Esophagus muscularis mucosa (tissue), 4 donors: ENCODE data around the gene TMF1. TPM values are rescaled to one million over a fixed set of nuclear protein-coding genes. Genes with fewer than 3 reads are reported as not detected.

Experiments used
- DNase-seq: peaks from one replicate; pipeline ENCODE4 v3.0.0-alpha.2; 2017; ENCODE audit errors: extremely low spot score
- H3K27ac ChIP-seq, 4 donors: fragments of 200-600 bp; sonication (generic); replicated peaks in 1 of 4; 1 replicate in 3 of 4; 2 replicates in 1 of 4; pipeline ENCODE4 v1.5.1; 2016 to 2019; ENCODE audit warnings: mild to moderate bottlenecking in 1 of 4
- H3K27me3 ChIP-seq, 4 donors: fragments of 200-600 bp; sonication (generic); one replicate each; pipeline versions ENCODE4 v1.5.1 to v1.6.0; 2016 to 2019
- H3K36me3 ChIP-seq, 4 donors: fragments of 200-600 bp; sonication (generic); one replicate each; pipeline ENCODE4 v1.5.1; 2016 to 2019
- H3K4me1 ChIP-seq, 4 donors: fragments of 200-600 bp; sonication (generic); one replicate each; pipeline ENCODE4 v1.5.1; 2016 to 2019
- H3K4me3 ChIP-seq, 4 donors: fragments of 200-600 bp; sonication (generic); 1 replicate in 2 of 4; 2 replicates in 2 of 4; pipeline ENCODE4 v1.5.1; 2016 to 2019; ENCODE audit warnings: mild to moderate bottlenecking in 4 of 4, moderate library complexity in 1 of 4
- H3K9me3 ChIP-seq, 4 donors: fragments of 200-600 bp; sonication (generic); 1 replicate in 3 of 4; 2 replicates in 1 of 4; pipeline ENCODE4 v1.5.1; 2016 to 2019
- EP300 ChIP-seq: sonication (generic); formaldehyde crosslinking; IDR thresholded peaks from one replicate; pipeline ENCODE4 v1.6.1; 2017; ENCODE audit warnings: antibody characterized with exemption
- POLR2A ChIP-seq: fragments of 450-650 bp; IDR thresholded peaks from one replicate; pipeline ENCODE4 v1.6.1; 2017; ENCODE audit warnings: antibody characterized with exemption, moderate library complexity, mild to moderate bottlenecking, low read depth
- POLR2AphosphoS5 ChIP-seq, 2 donors: sonication (generic); formaldehyde crosslinking; IDR thresholded peaks; one replicate each; pipeline ENCODE4 v1.6.1; 2017; ENCODE audit warnings: antibody characterized with exemption in 2 of 2
- WGBS: methylation state at CpG from one replicate; pipeline ENCODE4 v1.1.5; 2018; 5-methylcytosine and 5-hydroxymethylcytosine counted together
- intact Hi-C: fragments of 100-400 bp; cut with DNase I; formaldehyde crosslinking; loops from one replicate; pipeline ENCODE4 v1.15.1; 2023
- total RNA-seq, 4 donors: library from RNA; depleted of rRNA; stranded (reverse); fragments of >200 nt; gene quantifications; one replicate each; pipeline versions ENCODE4 v1.1.0 to v1.2.1, GENCODE V29; 2016
- TF ChIP-seq, protein P1 (sequence below), 3 experiments: fragments of 200-600 bp in 2 of 3; fragments of 450-650 bp in 1 of 3; sonication (generic) in 2 of 3; IDR thresholded peaks; one replicate each; pipeline ENCODE4 v1.5.1; 2017 to 2019; ENCODE audit warnings: antibody characterized with exemption in 3 of 3, mild to moderate bottlenecking in 2 of 3, moderate library complexity in 1 of 3

The TMF1 gene
- total RNA-seq, 4 donors from 2014 or later: 23.0 to 35.8 (median 33.9) TPM

GRCh38 chr3:69020424-69020823 is 31.7 kb downstream of the TMF1 start:
- no peak overlapping the region for H3K27ac ChIP-seq
- DNase-seq: no peak
- peaks cover 0 to 4% (median 0%) of the 10 kb centered on the region in 4 donors for H3K4me1 ChIP-seq
- H3K4me3 ChIP-seq: no peak overlapping the region
- intact Hi-C loops: no loop called here
- no peaks in the 10 kb centered on the region for H3K27me3 ChIP-seq
- peaks cover 6 to 64% (median 30%) of the 10 kb centered on the region in 4 donors for H3K36me3 ChIP-seq
- WGBS: 46% methylated on average over 2 of the region's 2 CpGs
- no peaks in the 10 kb centered on the region for H3K9me3 ChIP-seq
- no peak for TF ChIP-seq EP300
- TF ChIP-seq, protein P1, sequence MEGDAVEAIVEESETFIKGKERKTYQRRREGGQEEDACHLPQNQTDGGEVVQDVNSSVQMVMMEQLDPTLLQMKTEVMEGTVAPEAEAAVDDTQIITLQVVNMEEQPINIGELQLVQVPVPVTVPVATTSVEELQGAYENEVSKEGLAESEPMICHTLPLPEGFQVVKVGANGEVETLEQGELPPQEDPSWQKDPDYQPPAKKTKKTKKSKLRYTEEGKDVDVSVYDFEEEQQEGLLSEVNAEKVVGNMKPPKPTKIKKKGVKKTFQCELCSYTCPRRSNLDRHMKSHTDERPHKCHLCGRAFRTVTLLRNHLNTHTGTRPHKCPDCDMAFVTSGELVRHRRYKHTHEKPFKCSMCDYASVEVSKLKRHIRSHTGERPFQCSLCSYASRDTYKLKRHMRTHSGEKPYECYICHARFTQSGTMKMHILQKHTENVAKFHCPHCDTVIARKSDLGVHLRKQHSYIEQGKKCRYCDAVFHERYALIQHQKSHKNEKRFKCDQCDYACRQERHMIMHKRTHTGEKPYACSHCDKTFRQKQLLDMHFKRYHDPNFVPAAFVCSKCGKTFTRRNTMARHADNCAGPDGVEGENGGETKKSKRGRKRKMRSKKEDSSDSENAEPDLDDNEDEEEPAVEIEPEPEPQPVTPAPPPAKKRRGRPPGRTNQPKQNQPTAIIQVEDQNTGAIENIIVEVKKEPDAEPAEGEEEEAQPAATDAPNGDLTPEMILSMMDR (IDR thresholded peaks at IDR 0.05): peak in 2 of 3 experiments; percentile 21 to 25
- TF ChIP-seq POLR2AphosphoS5 (IDR thresholded peaks at IDR 0.05): no peak
- TF ChIP-seq POLR2A: no peak

DNA sequence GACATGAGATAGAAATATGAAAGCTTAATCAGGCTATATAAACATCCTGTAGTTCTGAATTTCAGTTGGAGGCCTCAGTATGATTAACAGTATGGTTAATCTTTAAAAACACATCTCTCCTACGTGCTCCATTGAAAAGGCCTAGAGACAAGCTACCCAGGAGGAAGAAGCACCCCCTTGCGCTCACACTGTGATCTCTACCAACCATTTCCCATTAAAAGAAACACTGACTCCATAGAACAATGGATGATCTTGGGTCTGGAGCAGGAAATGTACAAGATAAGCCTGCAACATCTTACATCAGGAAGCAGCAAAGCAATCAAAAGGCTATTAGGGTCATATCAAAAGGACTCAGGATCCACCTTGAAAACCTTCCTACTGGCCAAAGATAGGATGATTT is 35.2 kb downstream of the TMF1 start:
- TF ChIP-seq, protein P1 (IDR thresholded peaks at IDR 0.05): no peak
- TF ChIP-seq EP300: no peak
- TF ChIP-seq POLR2A: no peak
- TF ChIP-seq POLR2AphosphoS5 (IDR thresholded peaks at IDR 0.05): no peak
- 94% methylated on average over 2 of the region's 2 CpGs for WGBS

GRCh38 chr3:69016102-69016501 is 36.0 kb downstream of the TMF1 start:
- H3K36me3 ChIP-seq: peaks cover 0 to 25% (median 4%) of the 10 kb centered on the region in 4 donors
- H3K27ac ChIP-seq: no peak overlapping the region
- H3K9me3 ChIP-seq: no peaks in the 10 kb centered on the region
- no peak overlapping the region for H3K4me3 ChIP-seq
- TF ChIP-seq, protein P1 (IDR thresholded peaks at IDR 0.05): no peak
- no peak for TF ChIP-seq POLR2A
- no peak for TF ChIP-seq EP300
- no peak for TF ChIP-seq POLR2AphosphoS5 (IDR thresholded peaks at IDR 0.05)
- intact Hi-C loops: no loop called here
- no peak for DNase-seq
- 96% methylated on average over 3 of the region's 4 CpGs for WGBS
- H3K27me3 ChIP-seq: no peaks in the 10 kb centered on the region
- peaks cover 20 to 37% (median 30%) of the 10 kb centered on the region in 4 donors for H3K4me1 ChIP-seq

More for the DNA sequence above, 35.2 kb downstream of the TMF1 start:
- no peak for DNase-seq
- H3K4me1 ChIP-seq: peaks cover 13 to 29% (median 22%) of the 10 kb centered on the region in 4 donors
- H3K4me3 ChIP-seq: no peak overlapping the region
- H3K27ac ChIP-seq: no peak overlapping the region
- peaks cover 0 to 33% (median 10%) of the 10 kb centered on the region in 4 donors for H3K36me3 ChIP-seq
- no peaks in the 10 kb centered on the region for H3K9me3 ChIP-seq
- H3K27me3 ChIP-seq: no peaks in the 10 kb centered on the region
- intact Hi-C loops: no loop called here

- peaks cover 29 to 57% (median 50%) of the 10 kb centered on the region in 4 donors for H3K4me1 ChIP-seq
- H3K9me3 ChIP-seq: no peaks in the 10 kb centered on the region
- no peak for DNase-seq
- peak overlapping the region; percentile 98 to 99 (median 98) for H3K27ac ChIP-seq
- TF ChIP-seq, protein P1 (IDR thresholded peaks at IDR 0.05): no peak
- TF ChIP-seq POLR2AphosphoS5 (IDR thresholded peaks at IDR 0.05): no peak
- no peak for TF ChIP-seq EP300
- no peak for TF ChIP-seq POLR2A
- intact Hi-C loops: loop anchor here (5.0 kb wide), 1 partner anchor 38 kb away; the partner anchor contains the start of gene TMF1
- 12% methylated on average over 11 of the region's 11 CpGs for WGBS
- H3K36me3 ChIP-seq: peaks cover 0 to 21% (median 6%) of the 10 kb centered on the region in 4 donors
- H3K4me3 ChIP-seq: peak overlapping the region; percentile 84 to 87 (median 86)
- no peaks in the 10 kb centered on the region for H3K27me3 ChIP-seq
Observed at GRCh38 chr3:69014022-69014580, 38.0 kb downstream of the TMF1 start.
